Measurements from ENCODE around the gene CALML3.
"Not testable (repeated sequence)": the region's sequence is repeated elsewhere in the genome, so short reads cannot be mapped to it uniquely, and the experiment has no call there.

The CALML3 gene

GRCh38 chr10:5524641-5525560, at the start of gene CALML3:
Gene CALML3 (plus strand): TSS chr10:5524961. CDS start chr10:5525086, 125 bp downstream.
- DNase-seq: no peak

GRCh38 chr10:5475088-5475487, 49.7 kb upstream of the CALML3 start:
- DNase-seq: not testable (repeated sequence)

GRCh38 chr10:5475974-5476807, 48.6 kb upstream of the CALML3 start:
- DNase-seq: not testable (repeated sequence)

- no peak for DNase-seq
Measured at GRCh38 chr10:5476918-5477525, 47.7 kb upstream of the CALML3 start.

GRCh38 chr10:5477948-5478693, 46.6 kb upstream of the CALML3 start:
- DNase-seq: no peak

GRCh38 chr10:5478694-5479305, 46.0 kb upstream of the CALML3 start:
- no peak for DNase-seq

GRCh38 chr10:5479481-5480161, 45.1 kb upstream of the CALML3 start:
- DNase-seq: no peak

- no peak for DNase-seq
Measured at GRCh38 chr10:5480162-5480941, 44.4 kb upstream of the CALML3 start.

- no peak for DNase-seq
Measured at GRCh38 chr10:5481121-5481520, 43.6 kb upstream of the CALML3 start.

GRCh38 chr10:5482016-5482415, 42.7 kb upstream of the CALML3 start:
- DNase-seq: no peak

GRCh38 chr10:5484205-5484604, 40.6 kb upstream of the CALML3 start:
- DNase-seq: no peak

- DNase-seq: no peak
Measured at GRCh38 chr10:5485290-5485689, 39.5 kb upstream of the CALML3 start.

- DNase-seq: no peak
Measured at GRCh38 chr10:5485948-5486852, 38.6 kb upstream of the CALML3 start.

GRCh38 chr10:5486853-5487235, 37.9 kb upstream of the CALML3 start:
- no peak for DNase-seq

GRCh38 chr10:5488272-5489161, 36.2 kb upstream of the CALML3 start:
- no peak for DNase-seq

- no peak for DNase-seq
Measured at GRCh38 chr10:5490032-5490431, 34.7 kb upstream of the CALML3 start.

GRCh38 chr10:5490698-5491464, 33.9 kb upstream of the CALML3 start:
- no peak for DNase-seq

- DNase-seq: no peak
Measured at GRCh38 chr10:5491477-5491876, 33.3 kb upstream of the CALML3 start.

Measured in NCI-H1092 (cell line).